ENCODE results near the gene TTLL5. TPM values are rescaled to one million over a fixed set of nuclear protein-coding genes. Genes with fewer than 3 reads are reported as not detected.

Gene TTLL5
- total and polyA plus RNA-seq, 10 of the 15 experiments (the other 5 are each of a cell fraction or from before 2014, with no cell fraction given) = 3.2 to 25.9 (median 13.8) TPM

DNA sequence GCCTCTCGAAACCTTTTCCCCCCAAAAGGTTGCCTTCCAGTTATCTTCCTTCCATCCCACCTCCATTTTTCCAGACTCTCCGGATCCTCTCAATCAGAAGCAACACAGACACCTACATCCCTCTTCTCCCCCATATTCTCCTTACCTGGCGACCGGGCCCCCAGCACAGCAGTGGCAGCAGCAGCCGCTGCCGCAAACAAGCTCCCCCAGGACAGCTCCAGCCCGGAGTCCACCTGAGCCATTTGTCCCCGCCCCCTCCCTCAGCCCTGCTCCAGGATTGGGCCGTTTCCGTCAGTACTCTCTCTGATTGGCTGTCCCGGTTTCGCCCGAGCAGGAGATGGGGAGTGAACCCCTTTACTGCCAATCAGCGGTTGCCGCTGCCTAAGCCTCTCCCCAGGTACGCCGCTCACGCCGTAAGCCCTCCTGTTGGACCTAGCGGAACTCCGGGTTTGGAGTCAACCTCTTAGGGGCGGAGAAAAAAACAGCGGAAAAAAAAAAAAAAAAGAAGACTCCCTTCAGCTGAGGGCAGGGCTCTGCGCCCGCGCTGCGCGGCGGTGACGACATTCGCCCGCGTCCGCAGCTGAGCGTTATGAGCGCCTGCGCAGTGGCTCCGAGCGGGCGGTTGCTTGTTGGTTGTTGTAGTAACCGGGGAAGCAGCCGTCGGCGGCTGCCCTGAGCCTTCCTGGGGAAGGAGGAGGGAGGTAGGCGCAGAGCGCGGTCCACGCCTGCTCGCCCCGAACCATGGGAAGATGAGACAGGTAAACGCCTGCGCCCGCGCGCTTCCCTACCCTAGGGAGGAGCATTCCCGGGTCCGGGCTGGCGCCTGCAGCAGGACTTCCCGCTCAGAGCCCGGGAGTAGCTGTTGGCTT, at the start of gene TTLL5, which contains the start of gene ERG28 (continued):
- TF ChIP-seq RCOR1 (conservative IDR thresholded peaks at IDR 0.05; ENCODE audit: low read depth, low read length) (peak; percentile 82; the same call in 1 of the 2 replicates), ATF7 (IDR thresholded peaks at IDR 0.05; ENCODE audit: low read depth) (peak; percentile 84), BMI1 (IDR thresholded peaks at IDR 0.05; ENCODE audit: borderline replicate concordance) (peak; percentile 81), BCL11A (IDR thresholded peaks at IDR 0.05; ENCODE audit: low read depth, low read length) (no peak), HDAC6 (IDR thresholded peaks at IDR 0.05; ENCODE audit: unreplicated experiment) (no peak), EP300 (IDR thresholded peaks at IDR 0.05; ENCODE audit: borderline replicate concordance in 1 of 2, control insufficient read depth in 1 of 2, low read depth in 2 of 2, low read length in 2 of 2) (0 out of 4 replicates have a peak, but pooled peaks of 1 of the 2 experiments have one; percentile 16), TCF7 (IDR thresholded peaks at IDR 0.05; ENCODE audit: borderline replicate concordance) (no peak), KDM1A (IDR thresholded peaks at IDR 0.05; ENCODE audit: borderline replicate concordance) (no peak), GATAD2B (conservative IDR thresholded peaks at IDR 0.05; ENCODE audit: low read depth) (no peak; the same call in 1 of the 2 replicates), NFYA (IDR thresholded peaks at IDR 0.05; ENCODE audit: borderline replicate concordance, low read depth, low read length) (peak; percentile 70), NRF1 (conservative IDR thresholded peaks at IDR 0.05; ENCODE audit: low read depth, low read length) (peak; percentile 72), SMAD1 (IDR thresholded peaks at IDR 0.05; ENCODE audit: low read depth, partially characterized antibody) (no peak)
- TF ChIP-seq, protein P1, sequence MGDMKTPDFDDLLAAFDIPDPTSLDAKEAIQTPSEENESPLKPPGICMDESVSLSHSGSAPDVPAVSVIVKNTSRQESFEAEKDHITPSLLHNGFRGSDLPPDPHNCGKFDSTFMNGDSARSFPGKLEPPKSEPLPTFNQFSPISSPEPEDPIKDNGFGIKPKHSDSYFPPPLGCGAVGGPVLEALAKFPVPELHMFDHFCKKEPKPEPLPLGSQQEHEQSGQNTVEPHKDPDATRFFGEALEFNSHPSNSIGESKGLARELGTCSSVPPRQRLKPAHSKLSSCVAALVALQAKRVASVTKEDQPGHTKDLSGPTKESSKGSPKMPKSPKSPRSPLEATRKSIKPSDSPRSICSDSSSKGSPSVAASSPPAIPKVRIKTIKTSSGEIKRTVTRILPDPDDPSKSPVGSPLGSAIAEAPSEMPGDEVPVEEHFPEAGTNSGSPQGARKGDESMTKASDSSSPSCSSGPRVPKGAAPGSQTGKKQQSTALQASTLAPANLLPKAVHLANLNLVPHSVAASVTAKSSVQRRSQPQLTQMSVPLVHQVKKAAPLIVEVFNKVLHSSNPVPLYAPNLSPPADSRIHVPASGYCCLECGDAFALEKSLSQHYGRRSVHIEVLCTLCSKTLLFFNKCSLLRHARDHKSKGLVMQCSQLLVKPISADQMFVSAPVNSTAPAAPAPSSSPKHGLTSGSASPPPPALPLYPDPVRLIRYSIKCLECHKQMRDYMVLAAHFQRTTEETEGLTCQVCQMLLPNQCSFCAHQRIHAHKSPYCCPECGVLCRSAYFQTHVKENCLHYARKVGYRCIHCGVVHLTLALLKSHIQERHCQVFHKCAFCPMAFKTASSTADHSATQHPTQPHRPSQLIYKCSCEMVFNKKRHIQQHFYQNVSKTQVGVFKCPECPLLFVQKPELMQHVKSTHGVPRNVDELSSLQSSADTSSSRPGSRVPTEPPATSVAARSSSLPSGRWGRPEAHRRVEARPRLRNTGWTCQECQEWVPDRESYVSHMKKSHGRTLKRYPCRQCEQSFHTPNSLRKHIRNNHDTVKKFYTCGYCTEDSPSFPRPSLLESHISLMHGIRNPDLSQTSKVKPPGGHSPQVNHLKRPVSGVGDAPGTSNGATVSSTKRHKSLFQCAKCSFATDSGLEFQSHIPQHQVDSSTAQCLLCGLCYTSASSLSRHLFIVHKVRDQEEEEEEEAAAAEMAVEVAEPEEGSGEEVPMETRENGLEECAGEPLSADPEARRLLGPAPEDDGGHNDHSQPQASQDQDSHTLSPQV (IDR thresholded peaks at IDR 0.05) = no peak
- TF ChIP-seq, protein P2, sequence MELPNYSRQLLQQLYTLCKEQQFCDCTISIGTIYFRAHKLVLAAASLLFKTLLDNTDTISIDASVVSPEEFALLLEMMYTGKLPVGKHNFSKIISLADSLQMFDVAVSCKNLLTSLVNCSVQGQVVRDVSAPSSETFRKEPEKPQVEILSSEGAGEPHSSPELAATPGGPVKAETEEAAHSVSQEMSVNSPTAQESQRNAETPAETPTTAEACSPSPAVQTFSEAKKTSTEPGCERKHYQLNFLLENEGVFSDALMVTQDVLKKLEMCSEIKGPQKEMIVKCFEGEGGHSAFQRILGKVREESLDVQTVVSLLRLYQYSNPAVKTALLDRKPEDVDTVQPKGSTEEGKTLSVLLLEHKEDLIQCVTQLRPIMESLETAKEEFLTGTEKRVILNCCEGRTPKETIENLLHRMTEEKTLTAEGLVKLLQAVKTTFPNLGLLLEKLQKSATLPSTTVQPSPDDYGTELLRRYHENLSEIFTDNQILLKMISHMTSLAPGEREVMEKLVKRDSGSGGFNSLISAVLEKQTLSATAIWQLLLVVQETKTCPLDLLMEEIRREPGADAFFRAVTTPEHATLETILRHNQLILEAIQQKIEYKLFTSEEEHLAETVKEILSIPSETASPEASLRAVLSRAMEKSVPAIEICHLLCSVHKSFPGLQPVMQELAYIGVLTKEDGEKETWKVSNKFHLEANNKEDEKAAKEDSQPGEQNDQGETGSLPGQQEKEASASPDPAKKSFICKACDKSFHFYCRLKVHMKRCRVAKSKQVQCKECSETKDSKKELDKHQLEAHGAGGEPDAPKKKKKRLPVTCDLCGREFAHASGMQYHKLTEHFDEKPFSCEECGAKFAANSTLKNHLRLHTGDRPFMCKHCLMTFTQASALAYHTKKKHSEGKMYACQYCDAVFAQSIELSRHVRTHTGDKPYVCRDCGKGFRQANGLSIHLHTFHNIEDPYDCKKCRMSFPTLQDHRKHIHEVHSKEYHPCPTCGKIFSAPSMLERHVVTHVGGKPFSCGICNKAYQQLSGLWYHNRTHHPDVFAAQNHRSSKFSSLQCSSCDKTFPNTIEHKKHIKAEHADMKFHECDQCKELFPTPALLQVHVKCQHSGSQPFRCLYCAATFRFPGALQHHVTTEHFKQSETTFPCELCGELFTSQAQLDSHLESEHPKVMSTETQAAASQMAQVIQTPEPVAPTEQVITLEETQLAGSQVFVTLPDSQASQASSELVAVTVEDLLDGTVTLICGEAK (IDR thresholded peaks at IDR 0.05; ENCODE audit: borderline replicate concordance) = peak; percentile 62
- TF ChIP-seq, protein P3, sequence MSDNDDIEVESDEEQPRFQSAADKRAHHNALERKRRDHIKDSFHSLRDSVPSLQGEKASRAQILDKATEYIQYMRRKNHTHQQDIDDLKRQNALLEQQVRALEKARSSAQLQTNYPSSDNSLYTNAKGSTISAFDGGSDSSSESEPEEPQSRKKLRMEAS (IDR thresholded peaks at IDR 0.05; ENCODE audit: low read depth, low read length) = 0 out of 2 replicates have a peak, but pooled peaks have one; percentile 10
- TF ChIP-seq, protein P4, sequence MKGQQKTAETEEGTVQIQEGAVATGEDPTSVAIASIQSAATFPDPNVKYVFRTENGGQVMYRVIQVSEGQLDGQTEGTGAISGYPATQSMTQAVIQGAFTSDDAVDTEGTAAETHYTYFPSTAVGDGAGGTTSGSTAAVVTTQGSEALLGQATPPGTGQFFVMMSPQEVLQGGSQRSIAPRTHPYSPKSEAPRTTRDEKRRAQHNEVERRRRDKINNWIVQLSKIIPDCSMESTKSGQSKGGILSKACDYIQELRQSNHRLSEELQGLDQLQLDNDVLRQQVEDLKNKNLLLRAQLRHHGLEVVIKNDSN (IDR thresholded peaks at IDR 0.05; ENCODE audit: borderline replicate concordance, extremely low read length, insufficient read depth, low read depth, low read length) = no peak
- TF ChIP-seq, protein P5, sequence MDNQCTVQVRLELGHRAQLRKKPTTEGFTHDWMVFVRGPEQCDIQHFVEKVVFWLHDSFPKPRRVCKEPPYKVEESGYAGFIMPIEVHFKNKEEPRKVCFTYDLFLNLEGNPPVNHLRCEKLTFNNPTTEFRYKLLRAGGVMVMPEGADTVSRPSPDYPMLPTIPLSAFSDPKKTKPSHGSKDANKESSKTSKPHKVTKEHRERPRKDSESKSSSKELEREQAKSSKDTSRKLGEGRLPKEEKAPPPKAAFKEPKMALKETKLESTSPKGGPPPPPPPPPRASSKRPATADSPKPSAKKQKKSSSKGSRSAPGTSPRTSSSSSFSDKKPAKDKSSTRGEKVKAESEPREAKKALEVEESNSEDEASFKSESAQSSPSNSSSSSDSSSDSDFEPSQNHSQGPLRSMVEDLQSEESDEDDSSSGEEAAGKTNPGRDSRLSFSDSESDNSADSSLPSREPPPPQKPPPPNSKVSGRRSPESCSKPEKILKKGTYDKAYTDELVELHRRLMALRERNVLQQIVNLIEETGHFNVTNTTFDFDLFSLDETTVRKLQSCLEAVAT (IDR thresholded peaks at IDR 0.05) = no peak
